GM12891 (cell line): ENCODE results near the gene PDZRN4.

Experiments
- POLR2A ChIP-seq: IDR thresholded peaks from 2 replicates; pipeline ENCODE4 v1.6.1; 2011; ENCODE audit warnings: low read depth, low read length, control low read depth
- POLR2AphosphoS5 ChIP-seq: IDR thresholded peaks from 2 replicates; pipeline ENCODE4 v1.6.1; 2011; ENCODE audit warnings: low read depth, low read length, control low read depth

DNA sequence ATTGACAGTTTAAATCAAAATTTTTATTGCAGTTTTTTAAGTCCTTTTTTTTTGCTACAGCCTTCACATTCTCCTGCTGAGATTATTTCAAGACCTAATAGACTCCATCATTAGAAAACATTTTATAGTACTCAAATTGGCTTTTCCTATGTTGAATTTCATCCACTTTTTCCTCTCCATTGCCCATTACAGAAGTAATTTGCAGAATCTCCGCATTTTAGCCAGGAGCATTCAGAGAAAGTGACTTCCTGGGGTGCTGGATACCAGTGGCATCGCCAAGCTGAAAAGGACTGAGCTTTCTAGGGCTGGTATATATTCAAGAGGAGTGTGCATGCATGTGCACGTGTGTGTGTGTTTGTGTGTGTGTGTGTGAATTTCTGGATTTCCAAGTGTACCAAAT is 340.8 kb downstream of the PDZRN4 start:
- TF ChIP-seq POLR2A: no peak
- no peak for TF ChIP-seq POLR2AphosphoS5
